NT2/D1 (cell line): ENCODE results near the gene KLHL26.

Source experiments
- DNase-seq: peaks from one replicate; pipeline ENCODE4 v3.0.0-alpha.2; 2011; ENCODE audit warnings: low read depth, low spot score
- H3K27me3 ChIP-seq: 2 replicates; pipeline ENCODE4 v1.6.0; 2011; ENCODE audit warnings: mild to moderate bottlenecking; ENCODE audit not compliant: insufficient read length, insufficient read depth
- H3K36me3 ChIP-seq: 2 replicates; pipeline ENCODE4 v1.6.1; 2011; ENCODE audit warnings: mild to moderate bottlenecking, low read length, mixed read lengths; ENCODE audit not compliant: insufficient read depth, insufficient read length
- H3K4me1 ChIP-seq: 2 replicates; pipeline ENCODE4 v1.5.1; 2011; ENCODE audit not compliant: insufficient read depth, insufficient read length
- H3K4me3 ChIP-seq: 2 replicates; pipeline ENCODE4 v1.5.1; 2011; ENCODE audit warnings: low read depth; ENCODE audit not compliant: insufficient read length
- H3K9ac ChIP-seq: 2 replicates; pipeline ENCODE4 v1.6.0; 2011; ENCODE audit warnings: low read depth; ENCODE audit not compliant: insufficient read length
- H3K9me3 ChIP-seq: 2 replicates; pipeline ENCODE4 v1.5.1; 2011; ENCODE audit warnings: mild to moderate bottlenecking, low read length; ENCODE audit not compliant: insufficient read depth
- SUZ12 ChIP-seq: IDR thresholded peaks from 2 replicates; pipeline ENCODE4 v1.6.1; 2011; ENCODE audit not compliant: insufficient read length, insufficient read depth; ENCODE audit errors: extremely low read depth
- YY1 ChIP-seq: IDR thresholded peaks from 2 replicates; pipeline ENCODE4 v1.6.1; 2011; ENCODE audit not compliant: insufficient read length, insufficient read depth
- ZNF274 ChIP-seq: IDR thresholded peaks from 2 replicates; pipeline ENCODE4 v1.6.1; 2011; ENCODE audit warnings: mild to moderate bottlenecking, low read depth, low read length

KLHL26 gene

GRCh38 chr19:18612051-18612771 lies 24.6 kb upstream of the KLHL26 start:
- DNase-seq = no peak
- no peaks in the 10 kb centered on the region for H3K36me3 ChIP-seq
- H3K27me3 ChIP-seq = peaks cover 97% of the 10 kb centered on the region
- H3K9ac ChIP-seq = peak overlapping the region; percentile 51
- TF ChIP-seq YY1 (no peak), SUZ12 (peak; percentile 28)
- H3K4me1 ChIP-seq = peaks cover 47% of the 10 kb centered on the region
- H3K4me3 ChIP-seq = peak overlapping the region; percentile 68
- peaks cover 1% of the 10 kb centered on the region; the same call in 1 of the 2 replicates for H3K9me3 ChIP-seq

- Histone ChIP-seq H3K9ac (peak within 1 kb of the TSS; percentile 71), H3K27me3 (peaks cover 89% of the 10 kb centered on the region)
These were observed 23.8 kb upstream of the KLHL26 start, which contains the start of gene TMEM59L for GRCh38 chr19:18612772-18613588. TMEM59L (plus strand) TSS chr19:18612870; CDS start chr19:18612959, 89 bp downstream.

GRCh38 chr19:18613589-18614234 lies 23.1 kb upstream of the KLHL26 start:
- peaks cover 82% of the 10 kb centered on the region for H3K27me3 ChIP-seq
- TF ChIP-seq YY1 (no peak), SUZ12 (no peak), ZNF274 (no peak)
- no peak for DNase-seq
- no peaks in the 10 kb centered on the region for H3K36me3 ChIP-seq
- H3K9me3 ChIP-seq = peaks cover 4% of the 10 kb centered on the region; the same call in 1 of the 2 replicates
- H3K4me3 ChIP-seq = peak overlapping the region; percentile 68
- peaks cover 33% of the 10 kb centered on the region for H3K4me1 ChIP-seq
- peak overlapping the region; percentile 42 for H3K9ac ChIP-seq

More at GRCh38 chr19:18612772-18613588, 23.8 kb upstream of the KLHL26 start, which contains the start of gene TMEM59L:
- Histone ChIP-seq H3K4me1 (peaks cover 40% of the 10 kb centered on the region), H3K9me3 (peaks cover 4% of the 10 kb centered on the region; the same call in 1 of the 2 replicates), H3K36me3 (no peaks in the 10 kb centered on the region), H3K4me3 (peak within 1 kb of the TSS; percentile 68)
- TF ChIP-seq ZNF274 (no peak), YY1 (no peak), SUZ12 (no peak)
- no peak for DNase-seq

GRCh38 chr19:18616023-18616422 lies 20.8 kb upstream of the KLHL26 start:
- Histone ChIP-seq H3K36me3 (no peaks in the 10 kb centered on the region), H3K4me1 (peaks cover 22% of the 10 kb centered on the region), H3K4me3 (no peak overlapping the region), H3K9ac (no peak overlapping the region), H3K27me3 (peaks cover 59% of the 10 kb centered on the region), H3K9me3 (peaks cover 4% of the 10 kb centered on the region; the same call in 1 of the 2 replicates)
- no peak for DNase-seq
- no peak for TF ChIP-seq ZNF274

- Histone ChIP-seq H3K4me3 (no peak overlapping the region), H3K9ac (no peak overlapping the region), H3K9me3 (peaks cover 4% of the 10 kb centered on the region; the same call in 1 of the 2 replicates), H3K4me1 (peaks cover 18% of the 10 kb centered on the region), H3K27me3 (peaks cover 44% of the 10 kb centered on the region), H3K36me3 (no peaks in the 10 kb centered on the region)
- TF ChIP-seq YY1 (no peak), SUZ12 (no peak), ZNF274 (no peak)
- no peak for DNase-seq
These were observed 19.3 kb upstream of the KLHL26 start for GRCh38 chr19:18617562-18617961.

GRCh38 chr19:18618236-18618635 lies 18.6 kb upstream of the KLHL26 start:
- no peaks in the 10 kb centered on the region for H3K36me3 ChIP-seq
- H3K9ac ChIP-seq = no peak overlapping the region
- H3K9me3 ChIP-seq = peaks cover 4% of the 10 kb centered on the region; the same call in 1 of the 2 replicates
- no peak for TF ChIP-seq YY1
- TF ChIP-seq SUZ12 = no peak
- TF ChIP-seq ZNF274 = no peak
- H3K4me1 ChIP-seq = peaks cover 18% of the 10 kb centered on the region
- no peak overlapping the region for H3K4me3 ChIP-seq
- H3K27me3 ChIP-seq = peaks cover 38% of the 10 kb centered on the region
- DNase-seq = no peak
